Endodermal cell (in vitro differentiated cells): ENCODE data around the gene NAIF1. TPM values are rescaled to one million over a fixed set of nuclear protein-coding genes. Genes with fewer than 3 reads are reported as not detected.

Experiments
- DNase-seq: peaks from one replicate; pipeline ENCODE4 v3.0.0-alpha.2; 2017
- H3K27ac ChIP-seq: 2 replicates; pipeline ENCODE4 v1.5.1; 2013; ENCODE audit warnings: mild to moderate bottlenecking, low read depth, low read length, moderate library complexity
- H3K27me3 ChIP-seq: 2 replicates; pipeline ENCODE4 v1.6.1; 2013; ENCODE audit warnings: mild to moderate bottlenecking, low read length, moderate library complexity; ENCODE audit not compliant: insufficient read depth, control insufficient read depth, poor library complexity, severe bottlenecking
- H3K36me3 ChIP-seq: 2 replicates; pipeline ENCODE4 v1.7.0; 2013; ENCODE audit warnings: mild to moderate bottlenecking, low read length, moderate library complexity; ENCODE audit not compliant: control insufficient read depth, insufficient read depth
- H3K4me1 ChIP-seq: one replicate; pipeline ENCODE4 v1.7.0; 2013; ENCODE audit warnings: low read length; ENCODE audit not compliant: control insufficient read depth, insufficient read depth
- H3K4me3 ChIP-seq: 2 replicates; pipeline ENCODE4 v1.5.1; 2013; ENCODE audit warnings: mild to moderate bottlenecking, low read length, moderate library complexity
- H3K9ac ChIP-seq: 2 replicates; pipeline ENCODE4 v1.6.1; 2013; ENCODE audit warnings: mild to moderate bottlenecking, low read length, moderate library complexity; ENCODE audit not compliant: poor library complexity, severe bottlenecking; ENCODE audit errors: extremely low read depth
- H3K9me3 ChIP-seq: 2 replicates; pipeline ENCODE4 v1.6.1; 2013; ENCODE audit warnings: mild to moderate bottlenecking, low read length, moderate library complexity; ENCODE audit not compliant: control insufficient read depth
- H3K27ac Mint-ChIP-seq: 2 replicates; pipeline ENCODE4 v1.8.0; 2020; ENCODE audit warnings: mixed read lengths
- H3K27me3 Mint-ChIP-seq: 2 replicates; pipeline ENCODE4 v1.8.0; 2021; ENCODE audit warnings: mild to moderate bottlenecking, mixed read lengths; ENCODE audit not compliant: insufficient read depth
- H3K36me3 Mint-ChIP-seq: 2 replicates; pipeline ENCODE4 v1.8.0; 2020; ENCODE audit warnings: low read depth, mixed read lengths
- H3K4me1 Mint-ChIP-seq: 2 replicates; pipeline ENCODE4 v1.8.0; 2020; ENCODE audit warnings: mixed read lengths
- H3K4me3 Mint-ChIP-seq: 2 replicates; pipeline ENCODE4 v1.8.0; 2020; ENCODE audit warnings: mild to moderate bottlenecking, moderate library complexity, mixed read lengths
- H3K9me3 Mint-ChIP-seq: 2 replicates; pipeline ENCODE4 v1.8.0; 2020; ENCODE audit warnings: mild to moderate bottlenecking, mixed read lengths
- WGBS, 2 experiments: methylation state at CpG; one replicate each; pipeline versions ENCODE4 v1.1.5 to v1.1.7; 2013; ENCODE audit warnings: missing lambda C conversion rate in 2 of 2, mixed read lengths in 1 of 2; ENCODE audit not compliant: insufficient coverage in 1 of 2, insufficient read length in 1 of 2; 5-methylcytosine and 5-hydroxymethylcytosine counted together
- total RNA-seq, 2 donors: library from RNA; stranded (reverse); fragmentation: NEBNext Ultra II Directional in 1 of 2; extraction: Animal tissue kit (Norgen Biotek cat#: 25700) in 1 of 2; gene quantifications; 2 replicates in 1 of 2; 3 replicates in 1 of 2; pipeline ENCODE4 v1.2.1, GENCODE V29; 2021
- TF ChIP-seq, protein P1 (sequence below): fragments of 200-600 bp; sonication (generic); conservative IDR thresholded peaks from 2 replicates; pipeline ENCODE4 v1.5.0; 2021; ENCODE audit warnings: antibody characterized with exemption, mild to moderate bottlenecking

NAIF1 gene
- total RNA-seq, 2 donors from 2014 or later: 6.2 to 6.6 TPM

DNA sequence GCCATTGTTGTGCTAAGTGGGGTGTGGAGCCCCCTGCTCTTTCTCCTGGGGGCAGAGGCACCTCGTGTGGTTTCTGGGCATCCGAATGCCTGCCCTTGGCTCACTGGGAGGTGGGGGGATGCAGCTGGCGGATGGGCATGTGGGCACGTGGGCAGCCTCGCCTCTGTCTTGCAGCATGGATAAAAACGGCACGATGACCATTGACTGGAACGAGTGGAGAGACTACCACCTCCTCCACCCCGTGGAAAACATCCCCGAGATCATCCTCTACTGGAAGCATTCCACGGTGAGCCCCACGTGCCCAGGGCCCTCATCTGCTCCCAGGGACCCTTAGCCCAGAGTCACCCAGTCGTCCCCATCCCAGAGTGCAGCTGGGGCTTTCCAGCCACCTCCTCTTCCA lies 35.1 kb upstream of the NAIF1 start:
- Mint-ChIP-seq H3K27me3 (no peaks in the 10 kb centered on the region), H3K4me3 (no peak overlapping the region), H3K36me3 (peaks cover 42% of the 10 kb centered on the region), H3K4me1 (peaks cover 19% of the 10 kb centered on the region), H3K27ac (peak overlapping the region; percentile 33), H3K9me3 (no peaks in the 10 kb centered on the region)
- 95 to 96% methylated on average over 10 to 13 of the region's 13 CpGs for WGBS, 2 experiments
- no peak for DNase-seq
- no peak overlapping the region for H3K4me3 ChIP-seq
- H3K27me3 ChIP-seq: no peaks in the 10 kb centered on the region
- TF ChIP-seq, protein P1, sequence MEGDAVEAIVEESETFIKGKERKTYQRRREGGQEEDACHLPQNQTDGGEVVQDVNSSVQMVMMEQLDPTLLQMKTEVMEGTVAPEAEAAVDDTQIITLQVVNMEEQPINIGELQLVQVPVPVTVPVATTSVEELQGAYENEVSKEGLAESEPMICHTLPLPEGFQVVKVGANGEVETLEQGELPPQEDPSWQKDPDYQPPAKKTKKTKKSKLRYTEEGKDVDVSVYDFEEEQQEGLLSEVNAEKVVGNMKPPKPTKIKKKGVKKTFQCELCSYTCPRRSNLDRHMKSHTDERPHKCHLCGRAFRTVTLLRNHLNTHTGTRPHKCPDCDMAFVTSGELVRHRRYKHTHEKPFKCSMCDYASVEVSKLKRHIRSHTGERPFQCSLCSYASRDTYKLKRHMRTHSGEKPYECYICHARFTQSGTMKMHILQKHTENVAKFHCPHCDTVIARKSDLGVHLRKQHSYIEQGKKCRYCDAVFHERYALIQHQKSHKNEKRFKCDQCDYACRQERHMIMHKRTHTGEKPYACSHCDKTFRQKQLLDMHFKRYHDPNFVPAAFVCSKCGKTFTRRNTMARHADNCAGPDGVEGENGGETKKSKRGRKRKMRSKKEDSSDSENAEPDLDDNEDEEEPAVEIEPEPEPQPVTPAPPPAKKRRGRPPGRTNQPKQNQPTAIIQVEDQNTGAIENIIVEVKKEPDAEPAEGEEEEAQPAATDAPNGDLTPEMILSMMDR: no peak
- peaks cover 26% of the 10 kb centered on the region for H3K4me1 ChIP-seq
- no peaks in the 10 kb centered on the region for H3K9me3 ChIP-seq
- peaks cover 50% of the 10 kb centered on the region for H3K36me3 ChIP-seq
- H3K9ac ChIP-seq: no peak overlapping the region
- peak overlapping the region; percentile 66 for H3K27ac ChIP-seq

DNA sequence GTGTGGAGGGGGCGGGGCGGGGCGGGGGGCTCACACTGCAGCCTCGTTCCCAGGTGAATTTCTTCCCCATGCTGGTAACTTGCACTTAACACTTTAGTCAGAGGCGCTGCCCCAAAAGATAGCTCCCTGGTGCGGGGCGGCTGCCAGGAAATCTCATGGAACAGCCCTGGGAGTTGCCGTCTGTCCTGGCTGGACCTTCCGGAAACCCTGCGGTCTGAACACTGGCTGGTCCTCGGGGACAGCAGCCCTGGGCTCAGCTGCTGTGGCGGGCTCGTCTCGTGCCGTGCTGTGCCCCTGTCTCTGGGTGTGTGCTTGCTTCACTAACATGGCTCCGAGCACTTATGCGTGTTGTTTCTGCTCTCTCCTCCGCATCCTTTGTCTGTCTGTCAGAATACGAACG lies 34.6 kb upstream of the NAIF1 start:
- Mint-ChIP-seq H3K4me3 (no peak overlapping the region), H3K36me3 (peaks cover 37% of the 10 kb centered on the region), H3K9me3 (no peaks in the 10 kb centered on the region), H3K4me1 (peaks cover 19% of the 10 kb centered on the region), H3K27me3 (no peaks in the 10 kb centered on the region), H3K27ac (peak overlapping the region; percentile 33)
- H3K4me3 ChIP-seq: no peak overlapping the region
- peak overlapping the region; percentile 66 for H3K27ac ChIP-seq
- TF ChIP-seq, protein P1: no peak
- H3K36me3 ChIP-seq: peaks cover 50% of the 10 kb centered on the region
- H3K9ac ChIP-seq: no peak overlapping the region
- no peaks in the 10 kb centered on the region for H3K27me3 ChIP-seq
- no peaks in the 10 kb centered on the region for H3K9me3 ChIP-seq
- peaks cover 26% of the 10 kb centered on the region for H3K4me1 ChIP-seq
- WGBS, 2 experiments: 93 to 94% methylated on average over 18 to 20 of the region's 20 CpGs
- DNase-seq: no peak

DNA sequence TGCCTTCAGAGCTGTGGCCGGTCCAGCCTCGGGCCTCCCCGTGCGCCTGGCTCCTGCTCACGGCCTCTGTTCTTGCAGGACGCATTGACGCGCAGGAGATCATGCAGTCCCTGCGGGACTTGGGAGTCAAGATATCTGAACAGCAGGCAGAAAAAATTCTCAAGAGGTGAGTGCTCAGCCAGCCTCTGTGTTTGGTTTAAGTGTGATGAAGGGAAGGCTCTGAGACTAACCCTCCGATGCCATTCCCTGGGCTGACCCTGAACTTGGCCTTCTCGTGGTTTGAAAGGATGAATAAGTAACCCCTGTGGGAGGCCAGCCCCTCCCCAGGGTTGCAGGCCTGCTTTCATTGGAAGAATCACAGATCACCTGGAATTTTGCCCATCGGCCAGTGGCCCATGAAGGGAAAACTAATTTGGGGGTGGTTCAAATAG lies 34.1 kb upstream of the NAIF1 start:
- H3K36me3 Mint-ChIP-seq: peaks cover 33% of the 10 kb centered on the region
- peak overlapping the region; percentile 31 for H3K27ac Mint-ChIP-seq
- TF ChIP-seq, protein P1: no peak
- peaks cover 19% of the 10 kb centered on the region for H3K4me1 Mint-ChIP-seq
- H3K4me3 ChIP-seq: no peak overlapping the region
- H3K9ac ChIP-seq: no peak overlapping the region
- H3K4me3 Mint-ChIP-seq: no peak overlapping the region
- WGBS, 2 experiments: 88 to 91% methylated on average over 12 of the region's 12 CpGs
- no peak for DNase-seq
- H3K27me3 Mint-ChIP-seq: no peaks in the 10 kb centered on the region
- H3K9me3 Mint-ChIP-seq: no peaks in the 10 kb centered on the region
- H3K27ac ChIP-seq: no peak overlapping the region
- H3K9me3 ChIP-seq: no peaks in the 10 kb centered on the region
- H3K4me1 ChIP-seq: peaks cover 26% of the 10 kb centered on the region
- H3K36me3 ChIP-seq: peaks cover 49% of the 10 kb centered on the region
- H3K27me3 ChIP-seq: no peaks in the 10 kb centered on the region
